K562 (cell line): Measurements from ENCODE around the gene CFAP58. TPM values are rescaled to one million over a fixed set of nuclear protein-coding genes. Genes with fewer than 3 reads are reported as not detected.
A peak's percentile ranks its signal among the peaks of the same experiment; 100 is the strongest.

Experiments
- ATAC-seq: fragments of 200-7000 bp; cut with Tn5 transposase; 3 replicates; pipeline ENCODE4 v1.9.1; 2020; ENCODE audit warnings: moderate library complexity
- BruUV-seq: library from RNA; stranded (reverse); fragments of 400-500 nt; replicated peaks from 2 replicates; lab custom pipeline; 2021; lab: Mats Ljungman, UMichigan
- CTCF ChIA-PET: fragments of 300-600 bp; formaldehyde crosslinking; extraction: SDS; loops from one replicate; lab custom pipeline; 2021; ENCODE audit warnings: low intra/inter-chr PET ratio; lab: Yijun Ruan, JAX
- POLR2A ChIA-PET: fragments of 300-600, 350-650 bp; sonication (Branson Sonifier 250); formaldehyde crosslinking; extraction: SDS; loops from one replicate; lab custom pipeline; 2021; ENCODE audit warnings: antibody characterized with exemption, inconsistent platforms; lab: Yijun Ruan, JAX
- DNase-seq, 4 experiments: peaks; one replicate each; pipeline versions ENCODE4 v3.0.0 to v3.0.0-alpha.2; 2011 to 2018; ENCODE audit warnings: low spot score in 3 of 4, mixed read lengths in 3 of 4; ENCODE audit errors: extremely low read depth in 1 of 4
- FAIRE-seq: peaks from 2 replicates; lab custom pipeline; 2011; peaks lifted over from hg19 to GRCh38; lab: Jason Lieb, UNC
- H2AFZ ChIP-seq: 2 replicates; pipeline ENCODE4 v1.6.0; 2011; ENCODE audit warnings: low read depth, low read length, control low read depth, inconsistent platforms
- H3K27ac ChIP-seq: fragments of 200-600 bp; 3 replicates; pipeline ENCODE4 v1.8.0; 2011; ENCODE audit warnings: low read depth, mild to moderate bottlenecking, control low read depth, inconsistent platforms, low read length, moderate library complexity, mixed read lengths; ENCODE audit errors: extremely low read depth
- H3K27me3 ChIP-seq, 2 experiments: fragments of 300-600 bp in 1 of 2; 2 replicates in 1 of 2; 3 replicates in 1 of 2; pipeline versions ENCODE4 v1.6.0 to v1.8.0; 2011; ENCODE audit warnings: inconsistent platforms in 2 of 2, low read length in 2 of 2, mild to moderate bottlenecking in 1 of 2, mixed read lengths in 1 of 2, moderate library complexity in 1 of 2; ENCODE audit not compliant: control insufficient read depth in 2 of 2, insufficient read depth in 2 of 2
- H3K36me3 ChIP-seq: fragments of 300-600 bp; 3 replicates; pipeline ENCODE4 v1.8.0; 2011; ENCODE audit warnings: mild to moderate bottlenecking, low read length, inconsistent platforms; ENCODE audit not compliant: control insufficient read depth, insufficient read depth
- H3K4me1 ChIP-seq, 2 experiments: fragments of 200-600 bp in 1 of 2; replicated peaks in 1 of 2; 2 replicates in 1 of 2; 3 replicates in 1 of 2; pipeline versions ENCODE4 v1.5.1 to v1.8.0; 2011; ENCODE audit warnings: inconsistent platforms in 2 of 2, low read length in 2 of 2, mild to moderate bottlenecking in 1 of 2, mixed read lengths in 1 of 2, moderate library complexity in 1 of 2; ENCODE audit not compliant: control insufficient read depth in 2 of 2, insufficient read depth in 2 of 2
- H3K4me2 ChIP-seq: 2 replicates; pipeline ENCODE4 v1.6.1; 2011; ENCODE audit warnings: low read length, control low read depth, inconsistent platforms, mixed read lengths; ENCODE audit not compliant: insufficient read depth
- H3K4me3 ChIP-seq: fragments of 200-600 bp; sonication (generic), shearing (Covaris generic); 2 replicates; pipeline ENCODE4 v1.5.1; 2016; ENCODE audit warnings: control low read depth, inconsistent platforms
- H3K79me2 ChIP-seq: fragments of 200-600 bp; 3 replicates; pipeline ENCODE4 v1.8.0; 2011; ENCODE audit warnings: low read length, inconsistent platforms; ENCODE audit not compliant: control insufficient read depth, insufficient read depth
- H3K9ac ChIP-seq, 2 experiments: 2 replicates each; pipeline versions ENCODE4 v1.6.0 to v1.6.1; 2011; ENCODE audit warnings: low read depth in 2 of 2, low read length in 2 of 2, control low read depth in 1 of 2, inconsistent platforms in 1 of 2, mild to moderate bottlenecking in 1 of 2, mixed read lengths in 1 of 2; ENCODE audit not compliant: insufficient read depth in 1 of 2
- H3K9me1 ChIP-seq: one replicate; pipeline ENCODE4 v1.6.0; 2011; ENCODE audit warnings: inconsistent platforms, mild to moderate bottlenecking, low read length, moderate library complexity; ENCODE audit not compliant: control insufficient read depth, insufficient read depth
- H3K9me3 ChIP-seq: replicated peaks from 2 replicates; pipeline ENCODE4 v1.5.1; 2011; ENCODE audit warnings: low read depth, low read length, inconsistent platforms; ENCODE audit not compliant: control insufficient read depth, insufficient read depth
- H4K20me1 ChIP-seq: replicated peaks from 2 replicates; pipeline ENCODE4 v1.6.1; 2011; ENCODE audit warnings: low read length, inconsistent platforms, mixed read lengths; ENCODE audit not compliant: control insufficient read depth, insufficient read depth
- GATA2 ChIP-seq: sonication (generic); formaldehyde crosslinking; IDR thresholded peaks from 2 replicates; pipeline ENCODE4 v1.4.0; 2020; ENCODE audit warnings: mild to moderate bottlenecking, missing genetic modification reagents
- L3MBTL2 ChIP-seq: fragments of 450-650 bp; IDR thresholded peaks from 2 replicates; pipeline ENCODE4 v1.6.1; 2016; ENCODE audit warnings: mild to moderate bottlenecking, moderate library complexity
- SPI1 ChIP-seq: IDR thresholded peaks from 2 replicates; pipeline ENCODE4 v1.6.1; 2011; ENCODE audit warnings: low read depth, low read length, control low read depth, borderline replicate concordance
- ZC3H11A ChIP-seq: IDR thresholded peaks from 2 replicates; pipeline ENCODE4 v1.6.1; 2012; ENCODE audit warnings: low read depth, low read length, improper control_type of control experiment
- ZNF644 ChIP-seq: fragments of 200-800 bp; sonication (Bioruptor generic); IDR thresholded peaks from 2 replicates; pipeline ENCODE4 v1.6.1; 2016; ENCODE audit warnings: low read depth, missing genetic modification characterization, missing compliant biosample characterization
- WGBS: fragments of 100-300 bp; shearing (Covaris generic); methylation state at CpG from one replicate; pipeline ENCODE4 v1.1.6; 2016; ENCODE audit warnings: low coverage, mixed read lengths; ENCODE audit not compliant: insufficient coverage; ENCODE audit errors: missing lambda C conversion rate; 5-methylcytosine and 5-hydroxymethylcytosine counted together
- in situ Hi-C: fragments of 300-500 bp; cut with MboI; formaldehyde crosslinking; loops from 4 replicates; pipeline ENCODE4 v1.15.0; 2018; ENCODE audit warnings: inconsistent platforms, mixed read lengths
- intact Hi-C: fragments of 100-400 bp; cut with micrococcal nuclease; formaldehyde crosslinking; loops from 2 replicates; pipeline ENCODE4 v1.14.2; 2022
- polyA plus RNA-seq, 8 experiments: library from polyadenylated mRNA; depleted of rRNA in 4 of 8; stranded (reverse) in 5 of 8; unstranded in 3 of 8; fragments of >200 nt; fragmentation: Nextera tagmentation in 2 of 8; fragmentation: Illumina TruSeq in 1 of 8; extraction: Ambion mirVana in 2 of 8; extraction: Trizol in 1 of 8; gene quantifications; 2 replicates each; pipeline versions ENCODE4 v1.2.1 to v1.2.3, GENCODE V29; 2011 to 2014; ENCODE audit warnings: inconsistent platforms in 1 of 8, missing spikeins in 1 of 8
- total RNA-seq, 7 experiments: library from RNA; depleted of rRNA in 6 of 7; stranded (reverse); fragments of >200 nt in 6 of 7; fragmentation: Illumina TruSeq in 2 of 7; extraction: Trizol in 2 of 7; gene quantifications; 2 replicates each; pipeline versions ENCODE4 v1.2.1 to v1.2.3, GENCODE V29; 2011 to 2021; ENCODE audit warnings: low replicate concordance in 1 of 7
- TF ChIP-seq, protein P1 (sequence below), 3 experiments: fragments of 200-800 bp in 1 of 3; sonication (Bioruptor generic) in 1 of 3; sonication (generic) in 1 of 3; formaldehyde crosslinking in 1 of 3; IDR thresholded peaks; 2 replicates each; pipeline versions ENCODE4 v1.6.1 to v1.8.0; 2016 to 2022; ENCODE audit warnings: mild to moderate bottlenecking in 2 of 3, missing compliant biosample characterization in 2 of 3, missing genetic modification characterization in 2 of 3, missing genetic modification reagents in 1 of 3

The CFAP58 gene
- total and polyA plus RNA-seq, 9 of the 15 experiments (the other 6 are each of a cell fraction or from before 2014, with no cell fraction given): 0.08 to 2.0 (median 0.71) TPM

DNA sequence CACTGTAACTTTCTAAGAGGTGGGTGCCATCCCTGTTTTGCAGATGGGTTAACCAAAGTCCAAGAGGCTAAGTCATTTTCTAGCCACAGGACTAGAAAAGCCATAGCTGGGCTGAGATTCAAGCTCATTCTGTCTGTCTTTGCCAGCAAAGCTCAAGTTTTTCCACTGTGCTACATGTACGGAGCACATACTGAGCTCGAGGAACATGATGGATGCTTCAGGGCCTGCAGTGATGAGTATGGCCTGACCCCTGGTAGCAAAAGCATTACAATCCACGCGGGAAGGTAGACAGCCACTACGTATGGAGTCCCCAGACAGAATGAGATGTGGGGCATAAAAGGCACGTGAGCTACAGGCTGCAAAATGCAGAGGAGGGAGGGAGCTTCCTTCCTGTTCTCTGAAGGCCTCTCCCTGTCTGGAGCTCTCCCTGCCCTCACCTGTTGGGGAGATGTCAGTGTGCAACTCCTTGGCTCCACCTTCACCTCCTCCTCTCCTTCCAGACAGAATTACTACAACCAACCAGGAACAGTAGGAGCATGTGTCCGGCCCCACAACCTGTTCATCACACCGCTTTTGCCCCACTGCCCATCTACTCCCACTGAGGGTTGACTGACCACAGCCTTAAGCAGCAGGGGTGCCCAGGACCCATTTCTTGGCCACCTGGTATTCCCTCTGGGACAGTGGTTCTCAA lies 31.8 kb upstream of the CFAP58 start:
- no TSS peak for BruUV-seq
- POLR2A ChIA-PET: interaction anchor here (0.7 to 1.2 kb wide), 4 partner anchors 14 to 67 kb away, joined by 4 to 5 read pairs (median 4); partner anchors contain the start of gene GSTO1
- Histone ChIP-seq H3K27me3 (no peaks in the 10 kb centered on the region), H3K27ac (no peak overlapping the region), H3K4me1 (peaks cover 0 to 13% of the 10 kb centered on the region in 2 experiments; a peak in 3 of 5 replicates), H3K79me2 (peaks cover 100% of the 10 kb centered on the region), H3K9me3 (no peaks in the 10 kb centered on the region), H3K9me1 (peaks cover 19% of the 10 kb centered on the region), H3K4me3 (no peak overlapping the region), H4K20me1 (peaks cover 75% of the 10 kb centered on the region), H2AFZ (no peak overlapping the region), H3K9ac (peak overlapping the region in 1 of 2 experiments; percentile 35; a peak in 1 of 4 replicates), H3K4me2 (no peak overlapping the region), H3K36me3 (peaks cover 73% of the 10 kb centered on the region; the same call in 2 of the 3 replicates)
- CTCF ChIA-PET: no interaction called here
- no peak for DNase-seq
- TF ChIP-seq SPI1 (no peak), L3MBTL2 (no peak), ZNF644 (tag) (no peak), GATA2 (no peak), ZC3H11A (no peak)
- TF ChIP-seq, protein P1, sequence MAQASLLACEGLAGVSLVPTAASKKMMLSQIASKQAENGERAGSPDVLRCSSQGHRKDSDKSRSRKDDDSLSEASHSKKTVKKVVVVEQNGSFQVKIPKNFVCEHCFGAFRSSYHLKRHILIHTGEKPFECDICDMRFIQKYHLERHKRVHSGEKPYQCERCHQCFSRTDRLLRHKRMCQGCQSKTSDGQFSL (CRISPR knock-in tag; IDR thresholded peaks at IDR 0.05): no peak
- TF ChIP-seq, protein P1 (tag; IDR thresholded peaks at IDR 0.05): no peak
- in situ Hi-C loops: no loop called here
- ATAC-seq: no peak; the same call in 2 of the 3 replicates
- 80% methylated on average over 7 of the region's 8 CpGs for WGBS
- intact Hi-C loops: no loop called here
- FAIRE-seq: no peak
